A549 (cell line): ENCODE results near the gene ZNF526. TPM values are rescaled to one million over a fixed set of nuclear protein-coding genes. Genes with fewer than 3 reads are reported as not detected.

Source experiments
- ATAC-seq, 2 experiments: fragments of 200-7000 bp in 1 of 2; fragments of >200 bp in 1 of 2; cut with Nextera tagmentation in 1 of 2; cut with Tn5 transposase in 1 of 2; 3 replicates each; pipeline versions ENCODE4 v1.8.0 to v1.9.1; 2018 to 2020; ENCODE audit warnings: mild to moderate bottlenecking in 1 of 2, moderate library complexity in 1 of 2
- CTCF ChIA-PET: fragments of 300-600 bp; sonication (Branson Sonifier 250); formaldehyde crosslinking; extraction: SDS; loops from one replicate; lab custom pipeline; 2021; ENCODE audit warnings: antibody characterized with exemption, inconsistent platforms; lab: Yijun Ruan, JAX
- POLR2A ChIA-PET: fragments of 350-600 bp; formaldehyde crosslinking; extraction: SDS; loops from one replicate; lab custom pipeline; 2021; ENCODE audit warnings: antibody characterized with exemption, inconsistent platforms; lab: Yijun Ruan, JAX
- DNase-seq, 2 experiments: peaks; one replicate each; pipeline versions ENCODE4 v3.0.0 to v3.0.0-alpha.2; 2011 to 2016; ENCODE audit warnings: low read depth in 1 of 2, low spot score in 1 of 2
- FAIRE-seq: peaks from 2 replicates; lab custom pipeline; 2011; peaks lifted over from hg19 to GRCh38; lab: Jason Lieb, UNC
- H3K27ac ChIP-seq, 2 experiments: fragments of >200 bp; sonication (Bioruptor Twin); formaldehyde crosslinking; 3 replicates each; pipeline ENCODE4 v1.5.1; 2016 to 2017
- H3K4me1 ChIP-seq: fragments of >200 bp; sonication (Bioruptor Twin); formaldehyde crosslinking; 3 replicates; pipeline ENCODE4 v1.6.1; 2016
- H3K4me2 ChIP-seq: fragments of >200 bp; sonication (Bioruptor Twin); formaldehyde crosslinking; 3 replicates; pipeline ENCODE4 v1.6.1; 2016
- H3K4me3 ChIP-seq: fragments of >200 bp; sonication (Bioruptor Twin); formaldehyde crosslinking; 3 replicates; pipeline ENCODE4 v1.5.1; 2016
- H3K9me3 ChIP-seq: fragments of >200 bp; sonication (Bioruptor Twin); formaldehyde crosslinking; 3 replicates; pipeline ENCODE4 v1.6.1; 2016
- CBX8 ChIP-seq: fragments of 200-600 bp; sonication (generic); IDR thresholded peaks from 2 replicates; pipeline ENCODE4 v1.6.1; 2016
- CEBPB ChIP-seq, 2 experiments: fragments of >200 bp in 1 of 2; sonication (Bioruptor Twin) in 1 of 2; formaldehyde crosslinking in 1 of 2; IDR thresholded peaks; 2 replicates each; pipeline ENCODE4 v1.6.1; 2012 to 2016
- EHF ChIP-seq: fragments of 250-450 bp; sonication (Bioruptor Pico); IDR thresholded peaks from 2 replicates; pipeline ENCODE4 v1.5.0; 2020; ENCODE audit warnings: mild to moderate bottlenecking
- ESRRA ChIP-seq: fragments of 150-350 bp; IDR thresholded peaks from 2 replicates; pipeline ENCODE4 v1.6.1; 2014; ENCODE audit warnings: mild to moderate bottlenecking, low read length, borderline replicate concordance
- FOSL2 ChIP-seq, 2 experiments: fragments of 450-650 bp in 1 of 2; fragments of >200 bp in 1 of 2; sonication (Bioruptor Twin) in 1 of 2; formaldehyde crosslinking; IDR thresholded peaks; 2 replicates each; pipeline versions ENCODE4 v1.5.0 to v1.6.1; 2016 to 2020; ENCODE audit warnings: mild to moderate bottlenecking in 1 of 2, moderate library complexity in 1 of 2
- FOXS1 ChIP-seq: fragments of 250-450 bp; sonication (Bioruptor Pico); IDR thresholded peaks from 2 replicates; pipeline ENCODE4 v1.5.0; 2020; ENCODE audit warnings: mild to moderate bottlenecking, moderate library complexity
- HDAC2 ChIP-seq: fragments of 200-600 bp; sonication (generic); IDR thresholded peaks from 2 replicates; pipeline ENCODE4 v1.6.1; 2016
- HOXB5 ChIP-seq: fragments of 250-450 bp; sonication (Bioruptor Pico); IDR thresholded peaks from 2 replicates; pipeline ENCODE4 v1.5.0; 2020; ENCODE audit warnings: mild to moderate bottlenecking, moderate library complexity
- JUN ChIP-seq, 2 experiments: fragments of >200 bp; sonication (Bioruptor Twin); formaldehyde crosslinking; IDR thresholded peaks; 2 replicates in 1 of 2; 3 replicates in 1 of 2; pipeline ENCODE4 v1.6.1; 2016 to 2017
- KDM1A ChIP-seq: fragments of 200-600 bp; sonication (generic); IDR thresholded peaks from 2 replicates; pipeline ENCODE4 v1.6.1; 2016; ENCODE audit warnings: low read depth, mild to moderate bottlenecking
- KDM5A ChIP-seq: fragments of 200-600 bp; sonication (generic); IDR thresholded peaks from 2 replicates; pipeline ENCODE4 v1.6.1; 2016; ENCODE audit warnings: antibody characterized with exemption, mild to moderate bottlenecking
- MAFK ChIP-seq: fragments of 450-650 bp; IDR thresholded peaks from 2 replicates; pipeline ENCODE4 v1.6.1; 2014; ENCODE audit not compliant: partially characterized antibody
- MAZ ChIP-seq: fragments of 150-350 bp; IDR thresholded peaks from 2 replicates; pipeline ENCODE4 v1.6.1; 2014; ENCODE audit warnings: antibody characterized with exemption, low read depth, low read length, borderline replicate concordance
- NFE2L2 ChIP-seq: fragments of 150-350 bp; conservative IDR thresholded peaks from 2 replicates; pipeline ENCODE4 v1.6.1; 2014; ENCODE audit warnings: low read length
- PHF8 ChIP-seq: fragments of 200-600 bp; sonication (generic); IDR thresholded peaks from 2 replicates; pipeline ENCODE4 v1.6.1; 2016; ENCODE audit warnings: low read depth, mild to moderate bottlenecking, antibody characterized with exemption, moderate library complexity, borderline replicate concordance
- POLR2A ChIP-seq: IDR thresholded peaks from 2 replicates; pipeline ENCODE4 v1.6.1; 2012; ENCODE audit warnings: mild to moderate bottlenecking, low read length
- POLR2AphosphoS2 ChIP-seq: conservative IDR thresholded peaks from 2 replicates; pipeline ENCODE4 v1.6.1; 2012; ENCODE audit warnings: low read length, improper control_type of control experiment, inconsistent platforms
- RCOR1 ChIP-seq: fragments of 150-350 bp; IDR thresholded peaks from 2 replicates; pipeline ENCODE4 v1.6.1; 2014; ENCODE audit warnings: antibody characterized with exemption, low read length, low read depth
- SMC3 ChIP-seq: fragments of >200 bp; sonication (Bioruptor Twin); formaldehyde crosslinking; IDR thresholded peaks from 3 replicates; pipeline ENCODE4 v1.6.1; 2018; ENCODE audit warnings: inconsistent platforms
- SREBF2 ChIP-seq: fragments of 450-650 bp; IDR thresholded peaks from 2 replicates; pipeline ENCODE4 v1.6.1; 2014; ENCODE audit warnings: mild to moderate bottlenecking, moderate library complexity
- USF2 ChIP-seq: fragments of 450-650 bp; IDR thresholded peaks from 2 replicates; pipeline ENCODE4 v1.6.1; 2014; ENCODE audit warnings: antibody characterized with exemption
- ZC3H11A ChIP-seq: fragments of 450-650 bp; IDR thresholded peaks from 2 replicates; pipeline ENCODE4 v1.6.1; 2014; ENCODE audit warnings: antibody characterized with exemption, mild to moderate bottlenecking
- ZSCAN20 ChIP-seq: fragments of 250-450 bp; sonication (Bioruptor Pico); IDR thresholded peaks from 2 replicates; pipeline ENCODE4 v1.8.0; 2022; ENCODE audit warnings: mild to moderate bottlenecking, moderate library complexity
- WGBS: methylation state at CpG from one replicate; pipeline ENCODE4 v1.1.6; 2017; ENCODE audit errors: missing lambda C conversion rate; 5-methylcytosine and 5-hydroxymethylcytosine counted together
- polyA plus RNA-seq, 4 experiments: library from polyadenylated mRNA; depleted of rRNA in 3 of 4; stranded (reverse); fragments of >200 nt; fragmentation: RNase III in 1 of 4; extraction: RNeasy Plus Mini Kit Qiagen cat#74134 plus additional on column Dnase treatment in 1 of 4; gene quantifications; 2 replicates in 3 of 4; 3 replicates in 1 of 4; pipeline ENCODE4 v1.2.3, GENCODE V29; 2011 to 2017
- TF ChIP-seq, protein P1 (sequence below): IDR thresholded peaks from 2 replicates; pipeline ENCODE4 v1.6.1; 2012
- TF ChIP-seq, protein P2 (sequence below): fragments of >200 bp; sonication (Bioruptor Twin); formaldehyde crosslinking; IDR thresholded peaks from 2 replicates; pipeline ENCODE4 v1.6.1; 2016

Gene ZNF526
- polyA plus RNA-seq, 2 of the 4 experiments (the other 2 are of a cell fraction): 7.1 to 12.9 TPM

GRCh38 chr19:42270346-42271044 is 50.4 kb downstream of the ZNF526 start:
- ChIA-PET CTCF (interaction anchor here (0.5 to 14.6 kb wide), 11 partner anchors 8 to 199 kb away, joined by 3 to 373 read pairs (median 6); partner anchors contain the start of gene GSK3A), POLR2A (interaction anchor here (0.6 to 2.8 kb wide), 8 partner anchors 9 to 27 kb away, joined by 3 to 18 read pairs (median 5); partner anchors contain the start of genes ERF and GSK3A)
- peaks cover 28% of the 10 kb centered on the region for H3K4me1 ChIP-seq
- 26% methylated on average over 18 of the region's 18 CpGs for WGBS
- FAIRE-seq (peak; percentile 72), DNase-seq (peak in 1 of 2 experiments; percentile 83), ATAC-seq (no peak)
- peak overlapping the region; percentile 87 to 94 for H3K27ac ChIP-seq
- peak overlapping the region; percentile 96 for H3K4me2 ChIP-seq
- H3K9me3 ChIP-seq: no peaks in the 10 kb centered on the region
- TF ChIP-seq POLR2A (peak; percentile 60), KDM1A (no peak), FOSL2 (IDR thresholded peaks at IDR 0.05) (no peak), FOSL2 (CRISPR knock-in tag; IDR thresholded peaks at IDR 0.05) (no peak; the same call in 1 of the 2 replicates), JUN (IDR thresholded peaks at IDR 0.05) (peak in 1 of 2 experiments; percentile 42; a peak in 2 of 5 replicates), EHF (CRISPR knock-in tag) (no peak; the same call in 1 of the 2 replicates), RCOR1 (no peak), ESRRA (no peak), NFE2L2 (no peak), KDM5A (no peak), SMC3 (no peak; the same call in 2 of the 3 replicates)
- TF ChIP-seq, protein P1, sequence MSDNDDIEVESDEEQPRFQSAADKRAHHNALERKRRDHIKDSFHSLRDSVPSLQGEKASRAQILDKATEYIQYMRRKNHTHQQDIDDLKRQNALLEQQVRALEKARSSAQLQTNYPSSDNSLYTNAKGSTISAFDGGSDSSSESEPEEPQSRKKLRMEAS: peak; percentile 54
- peak overlapping the region; percentile 58 for H3K4me3 ChIP-seq

DNA sequence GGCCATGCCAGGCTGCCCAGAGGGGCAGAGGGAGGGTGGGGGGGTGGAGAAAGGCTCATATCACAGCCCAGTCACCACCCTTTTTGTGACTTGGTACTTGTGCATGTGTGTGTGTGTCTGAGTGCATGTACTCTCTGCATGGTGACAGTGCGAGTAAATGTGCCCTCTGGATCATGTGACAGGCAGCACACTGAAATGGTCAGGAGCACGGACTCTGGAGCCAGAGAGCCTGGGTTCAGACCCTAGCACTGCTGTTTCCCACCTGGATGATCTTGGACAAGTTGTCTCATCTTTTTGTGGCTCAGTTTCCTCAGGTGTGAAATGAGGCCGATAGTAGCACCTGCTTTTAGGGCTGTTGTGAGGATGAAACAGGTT is 50.9 kb downstream of the ZNF526 start:
- Histone ChIP-seq H3K4me2 (peak overlapping the region; percentile 96), H3K4me3 (peak overlapping the region; percentile 58), H3K27ac (peak overlapping the region; percentile 87 to 94), H3K4me1 (peaks cover 28% of the 10 kb centered on the region), H3K9me3 (no peaks in the 10 kb centered on the region)
- 81% methylated on average over 3 of the region's 3 CpGs for WGBS
- ChIA-PET CTCF (interaction anchor here (1.1 to 14.6 kb wide), 8 partner anchors 9 to 32 kb away, joined by 3 to 373 read pairs (median 7); partner anchors contain the start of gene GSK3A), POLR2A (interaction anchor here (0.6 to 2.8 kb wide), 7 partner anchors 9 to 28 kb away, joined by 3 to 18 read pairs (median 6); partner anchors contain the start of genes ERF and GSK3A)
- peak; percentile 94 for FAIRE-seq
- no peak for DNase-seq
- TF ChIP-seq USF2 (no peak), MAZ (no peak), CEBPB (IDR thresholded peaks at IDR 0.05) (no peak), HDAC2 (no peak), SREBF2 (no peak), ESRRA (no peak), POLR2AphosphoS2 (no peak), CBX8 (no peak), ZSCAN20 (CRISPR knock-in tag) (no peak), HOXB5 (CRISPR knock-in tag) (no peak), EHF (CRISPR knock-in tag) (no peak), MAFK (no peak), FOXS1 (CRISPR knock-in tag) (no peak), ZC3H11A (no peak), PHF8 (no peak)
- TF ChIP-seq, protein P1: no peak
- TF ChIP-seq, protein P2, sequence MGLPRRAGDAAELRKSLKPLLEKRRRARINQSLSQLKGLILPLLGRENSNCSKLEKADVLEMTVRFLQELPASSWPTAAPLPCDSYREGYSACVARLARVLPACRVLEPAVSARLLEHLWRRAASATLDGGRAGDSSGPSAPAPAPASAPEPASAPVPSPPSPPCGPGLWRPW: no peak
- ATAC-seq: no peak
